Osteocyte (in vitro differentiated cells): Measurements from ENCODE around the gene NBPF15. TPM values are rescaled to one million over a fixed set of nuclear protein-coding genes. Genes with fewer than 3 reads are reported as not detected.
"Not testable (repeated sequence)": the region's sequence is repeated elsewhere in the genome, so short reads cannot be mapped to it uniquely, and the experiment has no call there.

Experiments used
- DNase-seq: peaks from one replicate; pipeline ENCODE4 v3.0.0; 2021; ENCODE audit warnings: mixed read lengths; ENCODE audit not compliant: unreplicated experiment; ENCODE audit errors: extremely low spot score
- H3K27ac Mint-ChIP-seq: one replicate; pipeline ENCODE4 v1.8.0; 2021; ENCODE audit warnings: mild to moderate bottlenecking, mixed read lengths; ENCODE audit not compliant: unreplicated experiment
- H3K27me3 Mint-ChIP-seq: one replicate; pipeline ENCODE4 v1.8.0; 2021; ENCODE audit warnings: mixed read lengths; ENCODE audit not compliant: unreplicated experiment
- H3K36me3 Mint-ChIP-seq: one replicate; pipeline ENCODE4 v1.8.0; 2021; ENCODE audit warnings: mixed read lengths; ENCODE audit not compliant: unreplicated experiment
- H3K4me1 Mint-ChIP-seq: one replicate; pipeline ENCODE4 v1.8.0; 2021; ENCODE audit warnings: mixed read lengths; ENCODE audit not compliant: unreplicated experiment
- H3K4me3 Mint-ChIP-seq: one replicate; pipeline ENCODE4 v1.8.0; 2021; ENCODE audit warnings: mild to moderate bottlenecking, moderate library complexity, mixed read lengths; ENCODE audit not compliant: unreplicated experiment
- H3K9me3 Mint-ChIP-seq: one replicate; pipeline ENCODE4 v1.8.0; 2021; ENCODE audit warnings: mixed read lengths; ENCODE audit not compliant: unreplicated experiment
- CTCF ChIP-seq: fragments of 200-600 bp; sonication (generic); IDR thresholded peaks from 2 replicates; pipeline ENCODE4 v1.5.0; 2021; ENCODE audit warnings: antibody characterized with exemption, mild to moderate bottlenecking, moderate library complexity
- total RNA-seq: library from RNA; stranded (reverse); gene quantifications from 2 replicates; pipeline ENCODE4 v1.2.1, GENCODE V29; 2021

The NBPF15 gene
- total RNA-seq, 1 donor from 2014 or later, result 72.0 TPM

GRCh38 chr1:144439737-144440136 lies 21.7 kb downstream of the NBPF15 start:
- not testable (repeated sequence) for H3K27ac Mint-ChIP-seq, DNase-seq, H3K27me3 Mint-ChIP-seq, H3K4me1 Mint-ChIP-seq, H3K9me3 Mint-ChIP-seq, H3K36me3 Mint-ChIP-seq, H3K4me3 Mint-ChIP-seq
- TF ChIP-seq CTCF, result peak; percentile 22

GRCh38 chr1:144418891-144419694 lies 42.4 kb downstream of the NBPF15 start:
- H3K4me1 Mint-ChIP-seq, H3K27me3 Mint-ChIP-seq, H3K9me3 Mint-ChIP-seq: not testable (repeated sequence)
- DNase-seq, result peak; percentile 87
- peak; percentile 15 for TF ChIP-seq CTCF
- H3K27ac Mint-ChIP-seq, result peak overlapping the region; percentile 80
- H3K36me3 Mint-ChIP-seq, result peaks cover 11% of the 10 kb centered on the region
- peak overlapping the region; percentile 81 for H3K4me3 Mint-ChIP-seq

GRCh38 chr1:144413404-144414118 lies 47.9 kb downstream of the NBPF15 start:
- Mint-ChIP-seq H3K27ac (peak overlapping the region; percentile 96), H3K4me3 (peak overlapping the region; percentile 84)
- H3K27me3 Mint-ChIP-seq, H3K4me1 Mint-ChIP-seq, H3K36me3 Mint-ChIP-seq, DNase-seq, H3K9me3 Mint-ChIP-seq: not testable (repeated sequence)

GRCh38 chr1:144412491-144413403 lies 48.7 kb downstream of the NBPF15 start:
- H3K27me3 Mint-ChIP-seq, H3K36me3 Mint-ChIP-seq, H3K4me1 Mint-ChIP-seq, H3K9me3 Mint-ChIP-seq: not testable (repeated sequence)
- peak overlapping the region; percentile 84 for H3K4me3 Mint-ChIP-seq
- H3K27ac Mint-ChIP-seq, result peak overlapping the region; percentile 96
- peak; percentile 87 for DNase-seq

- not testable (repeated sequence) for H3K36me3 Mint-ChIP-seq, H3K4me1 Mint-ChIP-seq, H3K27me3 Mint-ChIP-seq, H3K9me3 Mint-ChIP-seq
- Mint-ChIP-seq H3K27ac (peak overlapping the region; percentile 96), H3K4me3 (peak overlapping the region; percentile 84)
- DNase-seq, result peak; percentile 88
These were observed 49.4 kb downstream of the NBPF15 start for GRCh38 chr1:144412068-144412471.

GRCh38 chr1:144402807-144403206 lies 58.7 kb downstream of the NBPF15 start:
- H3K9me3 Mint-ChIP-seq, DNase-seq, H3K4me1 Mint-ChIP-seq, H3K36me3 Mint-ChIP-seq, H3K4me3 Mint-ChIP-seq, H3K27me3 Mint-ChIP-seq, H3K27ac Mint-ChIP-seq: not testable (repeated sequence)

GRCh38 chr1:144371651-144372050 lies 89.8 kb downstream of the NBPF15 start:
- DNase-seq, H3K4me1 Mint-ChIP-seq, H3K27me3 Mint-ChIP-seq, H3K9me3 Mint-ChIP-seq, H3K27ac Mint-ChIP-seq, H3K4me3 Mint-ChIP-seq, H3K36me3 Mint-ChIP-seq: not testable (repeated sequence)
